Panc1 (cell line): ENCODE data around the gene ZNF830. TPM values are rescaled to one million over a fixed set of nuclear protein-coding genes. Genes with fewer than 3 reads are reported as not detected.

Experiments
- ATAC-seq: fragments of 200-7000 bp; cut with Tn5 transposase; 2 replicates; pipeline ENCODE4 v1.9.1; 2020; ENCODE audit warnings: mild to moderate bottlenecking, moderate library complexity
- BruUV-seq: library from RNA; stranded (reverse); fragments of 400-500 nt; replicated peaks from 2 replicates; lab custom pipeline; 2021; lab: Mats Ljungman, UMichigan
- CTCF ChIA-PET: fragments of 300-600 bp; sonication (Branson Sonifier 250); formaldehyde crosslinking; loops from one replicate; lab custom pipeline; 2022; ENCODE audit warnings: antibody characterized with exemption; lab: Charles Lee
- POLR2A ChIA-PET: fragments of 300-600 bp; sonication (Branson Sonifier 250); formaldehyde crosslinking; loops from one replicate; lab custom pipeline; 2022; ENCODE audit warnings: antibody characterized with exemption; lab: Charles Lee
- DNase-seq: peaks from one replicate; pipeline ENCODE4 v3.0.0-alpha.2; 2010; ENCODE audit warnings: low read depth, low spot score
- H3K27ac ChIP-seq: 2 replicates; pipeline ENCODE4 v1.5.1; 2011; ENCODE audit warnings: mild to moderate bottlenecking, low read length, inconsistent platforms
- H3K27me3 ChIP-seq: fragments of 200-500 bp; sonication (Bioruptor generic); 2 replicates; pipeline ENCODE4 v1.6.0; 2014; ENCODE audit warnings: low read length, inconsistent platforms; ENCODE audit not compliant: control insufficient read depth, insufficient read depth
- H3K36me3 ChIP-seq: fragments of 200-500 bp; sonication (Bioruptor generic); 2 replicates; pipeline ENCODE4 v1.5.1; 2014; ENCODE audit warnings: inconsistent platforms, mild to moderate bottlenecking, low read length, moderate library complexity; ENCODE audit not compliant: control insufficient read depth, insufficient read depth
- H3K4me1 ChIP-seq: 2 replicates; pipeline ENCODE4 v1.5.1; 2011; ENCODE audit warnings: inconsistent platforms, mild to moderate bottlenecking, low read length, moderate library complexity; ENCODE audit not compliant: control insufficient read depth, insufficient read depth
- H3K4me3 ChIP-seq, 2 experiments: 2 replicates each; pipeline ENCODE4 v1.5.1; 2011 to 2012; ENCODE audit warnings: low read depth in 2 of 2, low read length in 2 of 2, mild to moderate bottlenecking in 2 of 2, inconsistent platforms in 1 of 2, moderate library complexity in 1 of 2
- H3K9me3 ChIP-seq: fragments of 200-500 bp; sonication (Bioruptor generic); 2 replicates; pipeline ENCODE4 v1.5.1; 2014; ENCODE audit warnings: low read depth, mild to moderate bottlenecking, inconsistent platforms, low read length, moderate library complexity; ENCODE audit not compliant: control insufficient read depth, insufficient read depth
- CTCF ChIP-seq: fragments of 450-650 bp; IDR thresholded peaks from 2 replicates; pipeline ENCODE4 v1.5.1; 2017; ENCODE audit warnings: mild to moderate bottlenecking
- POLR2AphosphoS5 ChIP-seq: IDR thresholded peaks from 2 replicates; pipeline ENCODE4 v1.6.1; 2012; ENCODE audit warnings: mild to moderate bottlenecking, low read depth, low read length, moderate library complexity
- REST ChIP-seq, 2 experiments: IDR thresholded peaks; 2 replicates each; pipeline ENCODE4 v1.6.1; 2011 to 2012; ENCODE audit warnings: low read depth in 2 of 2, control low read depth in 1 of 2, low read length in 1 of 2, mild to moderate bottlenecking in 1 of 2, moderate library complexity in 1 of 2; ENCODE audit not compliant: insufficient read depth in 1 of 2
- SIN3A ChIP-seq: IDR thresholded peaks from 2 replicates; pipeline ENCODE4 v1.6.1; 2012; ENCODE audit warnings: low read depth, mild to moderate bottlenecking, low read length, moderate library complexity, borderline replicate concordance; ENCODE audit not compliant: insufficient read depth
- TCF7L2 ChIP-seq: IDR thresholded peaks from 2 replicates; pipeline ENCODE4 v1.6.1; 2011; ENCODE audit warnings: mild to moderate bottlenecking, low read depth, low read length, inconsistent platforms
- in situ Hi-C: cut with HindIII; loops from 2 replicates; pipeline ENCODE4 v1.10.0; 2016; ENCODE audit warnings: low sequenced_read_pairs, low pct_unique_long_range_greater_than_20kb
- intact Hi-C: fragments of 100-400 bp; cut with micrococcal nuclease; formaldehyde crosslinking; loops from one replicate; pipeline ENCODE4 v1.10.0; 2022; ENCODE audit not compliant: unreplicated experiment
- total RNA-seq: library from RNA; stranded (reverse); gene quantifications from one replicate; pipeline ENCODE4 v1.2.1, GENCODE V29; 2021; ENCODE audit not compliant: unreplicated experiment

Gene ZNF830
- total RNA-seq, 1 experiment from 2014 or later: 17.5 TPM

GRCh38 chr17:35010093-35010492, 48.8 kb downstream of the ZNF830 start:
- Histone ChIP-seq H3K36me3 (no peaks in the 10 kb centered on the region), H3K4me1 (no peaks in the 10 kb centered on the region), H3K27me3 (no peaks in the 10 kb centered on the region), H3K9me3 (no peaks in the 10 kb centered on the region), H3K27ac (no peak overlapping the region), H3K4me3 (no peak overlapping the region)
- no TSS peak for BruUV-seq
- in situ Hi-C loops (no loop called here), intact Hi-C loops (no loop called here)
- TF ChIP-seq POLR2AphosphoS5 (no peak), TCF7L2 (no peak), CTCF (no peak), SIN3A (no peak), REST (IDR thresholded peaks at IDR 0.05; ENCODE audit: insufficient read depth in 1 of 2, low read depth in 2 of 2, low read length in 1 of 2) (no peak)
- POLR2A ChIA-PET: interaction anchor here (0.7 kb wide), 1 partner anchor 1173 kb away, joined by 5 read pairs; no protein-coding TSS in a partner anchor
- CTCF ChIA-PET: no interaction called here
- DNase-seq (no peak), ATAC-seq (no peak)

GRCh38 chr17:35011671-35012216, 50.4 kb downstream of the ZNF830 start:
- in situ Hi-C loops: no loop called here
- Histone ChIP-seq H3K36me3 (no peaks in the 10 kb centered on the region; the same call in 1 of the 2 replicates), H3K9me3 (no peaks in the 10 kb centered on the region), H3K4me1 (no peaks in the 10 kb centered on the region), H3K27ac (no peak overlapping the region), H3K27me3 (no peaks in the 10 kb centered on the region), H3K4me3 (no peak overlapping the region)
- intact Hi-C loops: no loop called here
- ChIA-PET POLR2A (no interaction called here), CTCF (no interaction called here)
- BruUV-seq: TSS peak; percentile 46
- ATAC-seq: no peak
- TF ChIP-seq CTCF (no peak), REST (IDR thresholded peaks at IDR 0.05; ENCODE audit: insufficient read depth in 1 of 2, low read depth in 2 of 2, low read length in 1 of 2) (no peak), SIN3A (no peak), POLR2AphosphoS5 (no peak), TCF7L2 (no peak)
- no peak for DNase-seq
